ENCODE data around the gene STX19.

DNA sequence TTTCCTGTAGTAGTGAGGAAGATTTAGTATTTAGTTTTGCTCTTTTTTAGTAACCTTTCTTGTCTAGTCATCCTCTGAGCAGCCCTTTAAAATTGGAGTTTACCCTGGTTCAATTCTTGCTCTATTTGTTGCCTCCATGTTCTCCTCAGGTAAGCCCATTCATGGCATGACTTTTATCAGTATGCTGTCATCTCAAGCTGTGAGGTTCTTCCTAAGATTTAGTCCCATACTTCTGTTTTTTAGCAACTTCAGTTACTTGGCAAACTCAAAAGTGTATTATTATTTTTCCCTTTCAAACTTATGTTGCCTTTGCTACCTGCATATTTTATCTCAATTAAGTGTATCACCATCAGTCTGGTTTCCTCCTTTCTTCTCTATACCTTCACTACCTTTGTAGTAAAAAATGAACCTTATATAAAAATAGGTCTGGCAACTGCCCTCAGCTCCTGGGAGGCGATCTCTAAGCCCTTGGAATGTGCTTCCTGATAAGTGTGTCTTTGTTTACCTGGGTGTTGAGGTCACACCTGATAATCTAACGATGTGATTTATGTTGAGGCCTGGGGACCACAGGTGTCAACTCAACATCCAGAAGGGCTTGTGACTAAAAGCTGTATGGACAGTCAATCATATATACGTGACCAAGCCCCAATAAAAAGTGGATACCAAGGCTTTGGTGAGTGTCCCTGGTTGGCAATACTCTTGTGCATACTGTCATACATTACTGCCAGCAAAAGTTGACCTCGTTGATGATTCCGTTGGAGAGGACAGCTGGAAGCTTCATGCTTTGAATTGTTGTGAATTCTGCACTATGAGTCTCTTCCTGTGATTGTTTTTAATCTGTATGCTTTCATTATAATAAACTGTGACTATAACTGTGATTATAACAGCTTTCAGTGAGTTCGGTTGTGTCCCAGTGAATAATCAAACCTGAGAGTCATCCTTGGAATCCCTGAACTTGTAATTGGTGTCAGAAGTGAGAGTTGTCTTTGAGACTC, 38.4 kb upstream of the STX19 start:
- no peak for TF ChIP-seq CTCF (IDR thresholded peaks at IDR 0.05; ENCODE audit: low read depth, low read length, poor library complexity, severe bottlenecking)
- TF ChIP-seq EZH2phosphoT487 (IDR thresholded peaks at IDR 0.05; ENCODE audit: borderline replicate concordance, low read length), result no peak
